Activated CD8-positive, alpha-beta memory T cell treated with anti-CD3 and anti-CD28 coated beads for 36 hours (primary cell): ENCODE measurements around the gene NLN. TPM values are rescaled to one million over a fixed set of nuclear protein-coding genes. Genes with fewer than 3 reads are reported as not detected.
"Not testable (repeated sequence)": the region's sequence is repeated elsewhere in the genome, so short reads cannot be mapped to it uniquely, and the experiment has no call there.

Experiments
- CTCF ChIA-PET: fragments of 350-600 bp; sonication (Branson Sonifier 250); formaldehyde crosslinking; loops from one replicate; lab custom pipeline; 2021; ENCODE audit warnings: antibody characterized with exemption; lab: Charles Lee
- POLR2A ChIA-PET: fragments of 350-600 bp; sonication (Branson Sonifier 250); formaldehyde crosslinking; loops from one replicate; lab custom pipeline; 2021; ENCODE audit warnings: antibody characterized with exemption; lab: Charles Lee
- total RNA-seq, 2 experiments: library from RNA; stranded (reverse); gene quantifications; one replicate each; pipeline ENCODE4 v1.2.3, GENCODE V29; 2021

The NLN gene
- total RNA-seq, 2 experiments from 2014 or later = 33.4 to 38.3 TPM

- ChIA-PET CTCF (no interaction called here), POLR2A (no interaction called here)
Measured at GRCh38 chr5:65727491-65728156, 5.6 kb downstream of the NLN start.

GRCh38 chr5:65728218-65728617, 6.2 kb downstream of the NLN start:
- POLR2A ChIA-PET = no interaction called here
- CTCF ChIA-PET = no interaction called here

GRCh38 chr5:65730910-65731309, 8.9 kb downstream of the NLN start:
- ChIA-PET CTCF (no interaction called here), POLR2A (no interaction called here)

GRCh38 chr5:65732046-65732445, 10.0 kb downstream of the NLN start:
- CTCF ChIA-PET = not testable (repeated sequence)

GRCh38 chr5:65734196-65734775, 12.3 kb downstream of the NLN start:
- POLR2A ChIA-PET, CTCF ChIA-PET: not testable (repeated sequence)

More at GRCh38 chr5:65732046-65732445, 10.0 kb downstream of the NLN start:
- POLR2A ChIA-PET = not testable (repeated sequence)

- POLR2A ChIA-PET = no interaction called here
- CTCF ChIA-PET = no interaction called here
Measured at GRCh38 chr5:65734921-65735320, 12.9 kb downstream of the NLN start.

- POLR2A ChIA-PET = no interaction called here
Measured at GRCh38 chr5:65736011-65736410, 14.0 kb downstream of the NLN start.

GRCh38 chr5:65737842-65738241, 15.8 kb downstream of the NLN start:
- ChIA-PET POLR2A (no interaction called here), CTCF (no interaction called here)

More at GRCh38 chr5:65736011-65736410, 14.0 kb downstream of the NLN start:
- CTCF ChIA-PET = interaction anchor here (0.6 kb wide), 1 partner anchor 281 kb away, joined by 3 read pairs; no protein-coding TSS in a partner anchor

- ChIA-PET POLR2A (no interaction called here), CTCF (no interaction called here)
Measured at GRCh38 chr5:65738305-65738704, 16.3 kb downstream of the NLN start.

GRCh38 chr5:65739162-65739561, 17.2 kb downstream of the NLN start:
- POLR2A ChIA-PET = no interaction called here
- CTCF ChIA-PET = no interaction called here

GRCh38 chr5:65742565-65743231, 20.7 kb downstream of the NLN start:
- ChIA-PET POLR2A (interaction anchor here (0.5 kb wide), 1 partner anchor 385 kb away, joined by 5 read pairs; no protein-coding TSS in a partner anchor), CTCF (interaction anchor here (0.7 kb wide), 1 partner anchor 184 kb away, joined by 4 read pairs; the partner anchor contains the start of gene ERBIN)

- CTCF ChIA-PET = no interaction called here
- POLR2A ChIA-PET = no interaction called here
Measured at GRCh38 chr5:65749221-65749844, 27.3 kb downstream of the NLN start.

- ChIA-PET CTCF (no interaction called here), POLR2A (no interaction called here)
Measured at GRCh38 chr5:65749956-65750355, 28.0 kb downstream of the NLN start.

GRCh38 chr5:65750938-65751337, 28.9 kb downstream of the NLN start:
- ChIA-PET CTCF (no interaction called here), POLR2A (no interaction called here)

- POLR2A ChIA-PET = no interaction called here
- CTCF ChIA-PET = no interaction called here
Measured at GRCh38 chr5:65753189-65753588, 31.2 kb downstream of the NLN start.

- CTCF ChIA-PET = no interaction called here
- POLR2A ChIA-PET = no interaction called here
Measured at GRCh38 chr5:65758546-65759144, 36.6 kb downstream of the NLN start.

GRCh38 chr5:65760504-65761275, 38.7 kb downstream of the NLN start:
- ChIA-PET CTCF (no interaction called here), POLR2A (interaction anchor here (0.6 kb wide), 1 partner anchor 361 kb away, joined by 3 read pairs; no protein-coding TSS in a partner anchor)

GRCh38 chr5:65762234-65762633, 40.2 kb downstream of the NLN start:
- ChIA-PET POLR2A (no interaction called here), CTCF (no interaction called here)

GRCh38 chr5:65765582-65765981, 43.6 kb downstream of the NLN start:
- CTCF ChIA-PET = no interaction called here
- POLR2A ChIA-PET = interaction anchor here (0.6 kb wide), 1 partner anchor 9 kb away, joined by 3 read pairs; no protein-coding TSS in a partner anchor
